ENCODE data around the gene SMU1.
"Not testable (repeated sequence)": the region's sequence is repeated elsewhere in the genome, so short reads cannot be mapped to it uniquely, and the experiment has no call there.

SMU1 gene

DNA sequence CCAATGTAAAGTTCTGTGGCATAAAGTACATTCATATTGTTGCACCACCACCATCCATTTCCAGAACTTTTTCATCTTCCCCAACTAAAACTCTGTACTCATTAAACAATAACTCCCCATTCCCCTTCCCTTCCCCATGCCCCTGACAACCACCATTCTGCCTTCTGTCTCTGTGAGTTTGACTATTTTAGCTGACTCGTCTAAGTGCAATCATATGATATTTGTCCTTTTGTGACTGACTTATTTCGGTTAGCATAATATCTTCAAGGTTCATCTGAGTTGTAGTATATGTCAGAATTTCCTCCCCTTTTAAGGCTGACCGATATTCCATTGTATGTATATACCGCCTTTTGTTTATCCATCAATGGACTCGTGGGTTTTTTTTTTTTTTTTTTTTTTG lies 29.0 kb upstream of the SMU1 start:
- no peak for DNase-seq

DNA sequence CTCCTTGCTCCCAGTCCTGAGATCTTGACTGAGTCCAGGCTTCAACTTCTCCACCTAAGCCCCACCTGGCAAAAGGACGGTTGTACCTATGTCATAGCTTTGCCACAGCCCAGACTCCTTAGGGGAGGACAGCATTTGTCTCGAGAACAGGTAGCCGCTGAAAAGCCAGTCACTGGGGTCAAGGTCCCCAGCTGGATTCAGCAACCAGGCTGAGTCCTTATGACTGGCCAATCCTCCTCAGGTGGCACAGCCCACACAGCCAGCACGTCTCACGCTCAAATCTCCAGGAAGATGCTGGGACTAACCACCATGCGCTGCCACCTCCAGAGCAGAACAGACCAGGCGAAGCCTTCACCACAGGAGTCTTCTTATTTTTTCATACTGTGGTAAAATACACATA lies 27.9 kb upstream of the SMU1 start:
- no peak for DNase-seq

DNA sequence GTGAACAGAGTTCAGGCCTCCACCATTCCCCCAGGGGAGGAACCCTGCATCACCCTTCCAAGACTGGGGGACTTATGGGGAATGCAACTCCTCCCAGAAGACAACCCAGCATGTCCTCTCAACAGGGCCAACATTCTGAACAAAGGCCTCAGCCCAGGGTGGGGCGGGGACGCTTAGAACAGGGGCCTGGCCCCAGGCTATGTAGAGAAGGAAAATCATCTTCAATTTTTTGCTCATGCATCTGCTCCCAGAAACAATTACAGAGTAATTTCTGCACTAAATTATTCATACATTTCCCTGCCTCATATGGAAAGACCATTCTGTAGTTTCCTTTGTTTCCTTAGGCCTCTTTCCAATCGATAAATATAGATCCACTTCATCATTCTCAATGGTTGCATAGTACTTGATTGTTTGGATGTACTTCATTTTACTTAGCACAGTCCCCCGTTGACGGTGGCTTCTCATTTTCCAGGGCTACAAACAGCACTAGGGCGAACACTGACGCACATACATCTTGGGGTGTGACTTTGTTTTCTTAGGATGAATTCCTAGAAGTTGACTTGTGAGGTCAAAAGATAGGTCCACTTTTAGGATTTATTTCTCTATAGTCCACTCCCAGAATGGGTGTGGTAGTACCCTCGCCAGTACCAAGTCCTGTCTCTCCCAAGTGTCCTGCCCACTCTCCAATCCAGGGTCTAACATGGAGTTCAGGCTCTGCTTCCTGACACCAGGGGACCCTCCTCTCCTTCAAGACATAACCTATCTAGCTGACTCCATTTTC lies 27.2 kb upstream of the SMU1 start:
- no peak for DNase-seq

GRCh38 chr9:33102551-33103210 lies 26.2 kb upstream of the SMU1 start:
- no peak for DNase-seq

GRCh38 chr9:33101104-33101951 lies 24.9 kb upstream of the SMU1 start:
- DNase-seq = no peak

DNA sequence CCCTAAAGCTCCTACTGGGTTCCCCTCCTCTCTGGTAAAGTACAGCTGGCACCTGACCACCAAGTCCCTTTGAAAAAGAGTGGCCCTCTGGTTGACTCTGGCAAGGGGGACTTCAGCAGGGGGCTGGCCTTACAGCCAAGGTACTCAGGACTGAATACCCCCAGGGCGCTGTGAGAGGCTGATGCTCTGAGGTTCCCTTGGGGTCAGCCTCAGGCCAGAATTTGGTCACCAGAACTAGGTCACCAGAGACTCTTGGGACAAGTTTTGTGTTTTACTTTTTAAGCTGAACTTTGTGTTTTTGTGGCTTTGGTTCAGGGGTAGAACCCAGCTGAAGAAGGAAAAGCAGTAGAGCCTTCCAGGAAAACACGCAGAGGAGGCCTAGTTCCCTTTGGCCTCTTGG lies 23.3 kb upstream of the SMU1 start:
- DNase-seq = no peak

GRCh38 chr9:33097192-33097591 lies 20.7 kb upstream of the SMU1 start:
- DNase-seq = no peak

GRCh38 chr9:33092634-33093033 lies 16.2 kb upstream of the SMU1 start:
- DNase-seq = no peak

GRCh38 chr9:33085672-33086071 lies 9.2 kb upstream of the SMU1 start:
- not testable (repeated sequence) for DNase-seq

DNA sequence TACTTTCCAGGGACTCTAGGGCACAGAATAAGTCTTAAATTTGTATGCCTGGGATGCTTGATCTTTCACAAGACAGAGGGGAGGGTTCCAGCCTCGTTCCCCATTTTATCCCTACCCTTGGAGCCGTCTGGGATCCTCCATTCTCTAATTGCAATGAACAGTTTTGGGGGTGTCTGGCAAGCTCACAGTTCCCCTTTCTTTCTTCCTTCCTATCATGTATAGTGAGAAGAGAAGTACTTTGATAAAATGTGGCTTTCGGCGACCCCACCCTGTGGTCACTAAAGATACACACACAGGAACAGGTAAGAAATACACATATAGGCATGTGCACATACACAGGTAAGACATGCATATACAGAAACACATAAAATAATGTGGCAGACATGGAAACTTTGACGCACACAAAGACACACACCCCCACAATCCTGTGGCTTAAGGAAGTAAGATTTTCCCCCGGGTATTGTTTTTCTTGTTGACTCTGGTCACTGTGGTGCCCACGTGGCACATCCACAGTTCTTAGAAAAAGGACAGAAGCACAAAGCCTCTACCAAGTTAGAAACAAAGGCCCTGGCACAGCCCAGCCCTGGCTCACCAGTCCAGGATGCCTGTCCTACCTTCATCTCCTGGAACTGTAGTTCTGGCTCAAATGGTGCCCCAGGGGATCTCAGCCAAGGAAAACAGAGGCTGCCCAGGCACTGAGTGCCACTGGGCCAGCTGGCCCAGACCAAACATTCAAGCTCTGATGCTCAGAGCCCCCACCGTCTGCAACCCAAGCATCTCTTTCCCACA lies 6.3 kb upstream of the SMU1 start:
- DNase-seq = no peak

DNA sequence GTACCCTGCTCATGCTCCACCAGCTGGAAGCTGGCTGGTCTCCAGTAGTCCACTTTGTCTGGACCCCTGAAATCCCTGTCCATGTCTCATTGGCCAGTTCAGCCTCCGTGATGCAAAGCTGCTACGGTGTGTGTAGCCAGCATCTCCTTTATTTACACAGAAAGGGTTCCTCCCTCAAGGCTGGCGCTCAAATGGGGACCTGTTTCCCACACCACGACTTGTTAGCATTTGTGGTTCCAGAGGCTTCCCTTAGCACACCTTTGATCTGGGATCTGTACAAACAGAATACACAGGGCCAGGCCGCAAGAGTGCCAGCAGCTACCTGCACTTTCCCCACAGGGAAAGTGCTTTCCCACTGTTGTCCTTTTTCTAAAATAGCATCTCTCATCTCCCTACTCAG lies 5.7 kb upstream of the SMU1 start:
- DNase-seq = no peak

- DNase-seq = peak; percentile 93
These were observed 4.8 kb upstream of the SMU1 start for GRCh38 chr9:33081128-33081851.

DNA sequence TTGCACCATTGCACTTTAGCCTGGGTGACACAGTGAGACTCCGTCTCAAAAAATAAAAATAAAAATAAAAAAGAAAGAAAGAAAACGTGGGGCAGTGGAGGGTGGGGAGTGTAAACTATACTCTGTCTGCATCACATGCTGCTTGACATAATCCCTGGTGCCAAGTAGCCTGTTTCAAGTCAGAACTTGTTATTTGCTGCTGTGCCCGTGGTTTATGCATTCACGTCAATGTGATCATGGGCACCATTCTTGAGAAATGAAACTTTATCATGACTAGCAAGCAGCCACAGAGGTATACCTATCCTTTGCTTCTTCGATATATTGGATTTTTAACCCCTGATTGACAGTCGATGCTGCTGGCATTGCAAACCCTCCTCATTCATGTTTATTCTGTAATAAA lies 4.1 kb upstream of the SMU1 start:
- no peak for DNase-seq

GRCh38 chr9:33068991-33069390 lies 7.5 kb downstream of the SMU1 start:
- no peak for DNase-seq

- no peak for DNase-seq
These were observed 11.1 kb downstream of the SMU1 start for GRCh38 chr9:33065157-33066076.

GRCh38 chr9:33051144-33051543 lies 25.3 kb downstream of the SMU1 start:
- no peak for DNase-seq

- DNase-seq = no peak
These were observed 26.7 kb downstream of the SMU1 start for GRCh38 chr9:33049680-33050361.

DNA sequence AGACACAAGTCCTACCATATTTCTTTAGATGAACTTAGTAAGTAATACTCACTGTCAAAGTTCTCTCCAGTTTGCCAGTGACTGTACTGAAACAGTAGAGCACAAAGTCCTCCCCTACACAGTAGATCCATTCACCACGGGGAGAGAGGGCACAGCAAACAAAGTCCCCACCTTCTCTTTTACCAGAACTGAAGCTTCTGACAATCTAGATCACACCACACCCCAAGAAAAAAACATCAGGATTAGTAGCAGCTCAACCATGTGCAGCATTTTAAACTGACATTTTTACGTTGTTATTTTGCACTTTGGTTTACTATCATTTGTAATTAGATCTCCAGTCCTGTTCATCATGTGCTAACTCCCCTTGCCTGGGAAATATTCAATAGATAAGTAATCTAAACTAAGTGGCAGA lies 28.4 kb downstream of the SMU1 start:
- DNase-seq = no peak

GRCh38 chr9:33046061-33046460 lies 30.4 kb downstream of the SMU1 start:
- DNase-seq = no peak

GRCh38 chr9:33044677-33045282 lies 31.7 kb downstream of the SMU1 start:
- DNase-seq = no peak
